ENCODE data around the gene MRPS5. TPM values are rescaled to one million over a fixed set of nuclear protein-coding genes. Genes with fewer than 3 reads are reported as not detected.
A peak's percentile ranks its signal among the peaks of the same experiment; 100 is the strongest.

Gene MRPS5
- total and polyA plus RNA-seq, 5 donors from 2014 or later = 31.2 to 46.4 (median 41.5) TPM

- peak overlapping the region; percentile 40 for H3K4me3 ChIP-seq (ENCODE audit: low read depth, low read length)
- Mint-ChIP-seq H3K4me1 (peaks cover 10 to 49% (median 22%) of the 10 kb centered on the region in 4 donors), H3K27me3 (no peaks in the 10 kb centered on the region), H3K36me3 (no peaks in the 10 kb centered on the region), H3K4me3 (peak overlapping the region; percentile 44 to 75 (median 58)), H3K27ac (peak overlapping the region; percentile 88 to 98 (median 94)), H3K9me3 (no peaks in the 10 kb centered on the region)
- no peak for ATAC-seq (ENCODE audit: low read depth in 2 of 2)
- H3K27me3 ChIP-seq (ENCODE audit: control insufficient read depth, insufficient read depth, low read length) = no peaks in the 10 kb centered on the region
- no peaks in the 10 kb centered on the region for H3K36me3 ChIP-seq (ENCODE audit: control insufficient read depth, insufficient read depth, low read length)
- H3K4me1 ChIP-seq (ENCODE audit: control insufficient read depth, insufficient read depth, low read length, poor library complexity, severe bottlenecking) = peaks cover 32% of the 10 kb centered on the region
- peak in 1 of 3 donors; percentile 46 for DNase-seq
- H3K27ac ChIP-seq (ENCODE audit: insufficient read depth, low read length, poor library complexity, severe bottlenecking) = peak overlapping the region; percentile 57
- no peaks in the 10 kb centered on the region for H3K9me3 ChIP-seq (ENCODE audit: control insufficient read depth in 2 of 2, low read length in 2 of 2)
Measured at GRCh38 chr2:95062242-95063085, 59.1 kb downstream of the MRPS5 start.

- ATAC-seq (ENCODE audit: low read depth in 2 of 2) = peak; percentile 74 to 83
- Mint-ChIP-seq H3K4me3 (peak overlapping the region in 2 of 4 donors; percentile 21 to 44), H3K27me3 (no peaks in the 10 kb centered on the region), H3K36me3 (no peaks in the 10 kb centered on the region), H3K4me1 (peaks cover 10 to 53% (median 25%) of the 10 kb centered on the region in 4 donors), H3K27ac (peak overlapping the region; percentile 83 to 98 (median 94)), H3K9me3 (no peaks in the 10 kb centered on the region)
- Histone ChIP-seq H3K27ac (ENCODE audit: insufficient read depth, low read length, poor library complexity, severe bottlenecking) (peak overlapping the region; percentile 57), H3K4me1 (ENCODE audit: control insufficient read depth, insufficient read depth, low read length, poor library complexity, severe bottlenecking) (peaks cover 32% of the 10 kb centered on the region), H3K36me3 (ENCODE audit: control insufficient read depth, insufficient read depth, low read length) (no peaks in the 10 kb centered on the region), H3K9me3 (ENCODE audit: control insufficient read depth in 2 of 2, low read length in 2 of 2) (no peaks in the 10 kb centered on the region), H3K27me3 (ENCODE audit: control insufficient read depth, insufficient read depth, low read length) (no peaks in the 10 kb centered on the region), H3K4me3 (ENCODE audit: low read depth, low read length) (no peak overlapping the region)
- DNase-seq = peak in 1 of 3 donors; percentile 88
Measured at GRCh38 chr2:95061601-95062183, 59.9 kb downstream of the MRPS5 start.

GRCh38 chr2:95061119-95061512 lies 60.5 kb downstream of the MRPS5 start:
- DNase-seq (no peak), ATAC-seq (ENCODE audit: low read depth in 2 of 2) (no peak)
- H3K4me1 Mint-ChIP-seq = peaks cover 10 to 59% (median 25%) of the 10 kb centered on the region in 4 donors
- H3K4me3 ChIP-seq (ENCODE audit: low read depth, low read length) = no peak overlapping the region
- no peaks in the 10 kb centered on the region for H3K9me3 Mint-ChIP-seq
- H3K27me3 ChIP-seq (ENCODE audit: control insufficient read depth, insufficient read depth, low read length) = no peaks in the 10 kb centered on the region
- no peaks in the 10 kb centered on the region for H3K36me3 Mint-ChIP-seq
- peak overlapping the region; percentile 83 to 94 (median 90) for H3K27ac Mint-ChIP-seq
- no peaks in the 10 kb centered on the region for H3K27me3 Mint-ChIP-seq
- H3K4me1 ChIP-seq (ENCODE audit: control insufficient read depth, insufficient read depth, low read length, poor library complexity, severe bottlenecking) = peaks cover 36% of the 10 kb centered on the region
- H3K9me3 ChIP-seq (ENCODE audit: control insufficient read depth in 2 of 2, low read length in 2 of 2) = no peaks in the 10 kb centered on the region
- H3K36me3 ChIP-seq (ENCODE audit: control insufficient read depth, insufficient read depth, low read length) = no peaks in the 10 kb centered on the region
- no peak overlapping the region for H3K27ac ChIP-seq (ENCODE audit: insufficient read depth, low read length, poor library complexity, severe bottlenecking)
- no peak overlapping the region for H3K4me3 Mint-ChIP-seq

GRCh38 chr2:95060446-95061118 lies 61.0 kb downstream of the MRPS5 start:
- no peaks in the 10 kb centered on the region for H3K27me3 ChIP-seq (ENCODE audit: control insufficient read depth, insufficient read depth, low read length)
- H3K4me3 Mint-ChIP-seq = no peak overlapping the region
- no peaks in the 10 kb centered on the region for H3K27me3 Mint-ChIP-seq
- peaks cover 41% of the 10 kb centered on the region for H3K4me1 ChIP-seq (ENCODE audit: control insufficient read depth, insufficient read depth, low read length, poor library complexity, severe bottlenecking)
- H3K36me3 Mint-ChIP-seq = no peaks in the 10 kb centered on the region
- ATAC-seq (ENCODE audit: low read depth in 2 of 2) (no peak), DNase-seq (no peak)
- no peaks in the 10 kb centered on the region for H3K9me3 Mint-ChIP-seq
- H3K9me3 ChIP-seq (ENCODE audit: control insufficient read depth in 2 of 2, low read length in 2 of 2) = no peaks in the 10 kb centered on the region
- peak overlapping the region; percentile 75 to 94 (median 90) for H3K27ac Mint-ChIP-seq
- H3K27ac ChIP-seq (ENCODE audit: insufficient read depth, low read length, poor library complexity, severe bottlenecking) = no peak overlapping the region
- peaks cover 10 to 64% (median 30%) of the 10 kb centered on the region in 4 donors for H3K4me1 Mint-ChIP-seq
- H3K4me3 ChIP-seq (ENCODE audit: low read depth, low read length) = no peak overlapping the region
- H3K36me3 ChIP-seq (ENCODE audit: control insufficient read depth, insufficient read depth, low read length) = no peaks in the 10 kb centered on the region

GRCh38 chr2:95059656-95060370 lies 61.8 kb downstream of the MRPS5 start:
- H3K27me3 Mint-ChIP-seq = no peaks in the 10 kb centered on the region
- peak overlapping the region in 1 of 4 donors; percentile 27 for H3K4me3 Mint-ChIP-seq
- DNase-seq (no peak), ATAC-seq (ENCODE audit: low read depth in 2 of 2) (no peak)
- peak overlapping the region in 1 of 3 donors; percentile 94 for H3K27ac Mint-ChIP-seq
- H3K9me3 ChIP-seq (ENCODE audit: control insufficient read depth in 2 of 2, low read length in 2 of 2) = no peaks in the 10 kb centered on the region
- no peaks in the 10 kb centered on the region for H3K36me3 ChIP-seq (ENCODE audit: control insufficient read depth, insufficient read depth, low read length)
- no peaks in the 10 kb centered on the region for H3K36me3 Mint-ChIP-seq
- H3K4me1 ChIP-seq (ENCODE audit: control insufficient read depth, insufficient read depth, low read length, poor library complexity, severe bottlenecking) = peaks cover 49% of the 10 kb centered on the region
- H3K27ac ChIP-seq (ENCODE audit: insufficient read depth, low read length, poor library complexity, severe bottlenecking) = no peak overlapping the region
- no peak overlapping the region for H3K4me3 ChIP-seq (ENCODE audit: low read depth, low read length)
- H3K9me3 Mint-ChIP-seq = no peaks in the 10 kb centered on the region
- peaks cover 15 to 72% (median 37%) of the 10 kb centered on the region in 4 donors for H3K4me1 Mint-ChIP-seq
- H3K27me3 ChIP-seq (ENCODE audit: control insufficient read depth, insufficient read depth, low read length) = no peaks in the 10 kb centered on the region

- H3K27ac ChIP-seq (ENCODE audit: insufficient read depth, low read length, poor library complexity, severe bottlenecking) = no peak overlapping the region
- H3K9me3 Mint-ChIP-seq = no peaks in the 10 kb centered on the region
- no peaks in the 10 kb centered on the region for H3K36me3 Mint-ChIP-seq
- H3K27ac Mint-ChIP-seq = peak overlapping the region in 2 of 3 donors; percentile 64 to 69
- peaks cover 55% of the 10 kb centered on the region for H3K4me1 ChIP-seq (ENCODE audit: control insufficient read depth, insufficient read depth, low read length, poor library complexity, severe bottlenecking)
- no peak overlapping the region for H3K4me3 ChIP-seq (ENCODE audit: low read depth, low read length)
- no peaks in the 10 kb centered on the region for H3K9me3 ChIP-seq (ENCODE audit: control insufficient read depth in 2 of 2, low read length in 2 of 2)
- peaks cover 16 to 74% (median 38%) of the 10 kb centered on the region in 4 donors for H3K4me1 Mint-ChIP-seq
- H3K36me3 ChIP-seq (ENCODE audit: control insufficient read depth, insufficient read depth, low read length) = no peaks in the 10 kb centered on the region
- H3K27me3 Mint-ChIP-seq = no peaks in the 10 kb centered on the region
- H3K4me3 Mint-ChIP-seq = peak overlapping the region in 1 of 4 donors; percentile 38
- DNase-seq = no peak
- ATAC-seq (ENCODE audit: low read depth in 2 of 2) = no peak
- H3K27me3 ChIP-seq (ENCODE audit: control insufficient read depth, insufficient read depth, low read length) = no peaks in the 10 kb centered on the region
Measured at GRCh38 chr2:95058989-95059641, 62.5 kb downstream of the MRPS5 start.

Data from CD4-positive, CD25-positive, alpha-beta regulatory T cell (primary cell).